Ectodermal cell (in vitro differentiated cells): ENCODE data around the gene OAT.

Source experiments
- H3K27ac ChIP-seq: 2 replicates; pipeline ENCODE4 v1.7.0; 2013; ENCODE audit warnings: mild to moderate bottlenecking, low read depth, low read length; ENCODE audit not compliant: insufficient read depth, poor library complexity, severe bottlenecking
- H3K27me3 ChIP-seq: 2 replicates; pipeline ENCODE4 v1.7.0; 2013; ENCODE audit warnings: mild to moderate bottlenecking, low read length; ENCODE audit not compliant: insufficient read depth, control insufficient read depth, poor library complexity, severe bottlenecking
- H3K36me3 ChIP-seq: one replicate; pipeline ENCODE4 v1.7.0; 2013; ENCODE audit warnings: low read length; ENCODE audit not compliant: control insufficient read depth, insufficient read depth
- H3K4me1 ChIP-seq: one replicate; pipeline ENCODE4 v1.7.0; 2013; ENCODE audit warnings: low read length; ENCODE audit not compliant: control insufficient read depth, insufficient read depth
- H3K4me3 ChIP-seq: 2 replicates; pipeline ENCODE4 v1.7.0; 2013; ENCODE audit warnings: low read depth, low read length, control low read depth; ENCODE audit not compliant: insufficient read depth
- H3K9me3 ChIP-seq: 2 replicates; pipeline ENCODE4 v1.7.0; 2013; ENCODE audit warnings: mild to moderate bottlenecking, low read length, moderate library complexity; ENCODE audit not compliant: control insufficient read depth
- WGBS, 2 experiments: methylation state at CpG; one replicate each; pipeline ENCODE4 v1.1.7; 2013; ENCODE audit warnings: missing lambda C conversion rate in 2 of 2; 5-methylcytosine and 5-hydroxymethylcytosine counted together

Gene OAT

DNA sequence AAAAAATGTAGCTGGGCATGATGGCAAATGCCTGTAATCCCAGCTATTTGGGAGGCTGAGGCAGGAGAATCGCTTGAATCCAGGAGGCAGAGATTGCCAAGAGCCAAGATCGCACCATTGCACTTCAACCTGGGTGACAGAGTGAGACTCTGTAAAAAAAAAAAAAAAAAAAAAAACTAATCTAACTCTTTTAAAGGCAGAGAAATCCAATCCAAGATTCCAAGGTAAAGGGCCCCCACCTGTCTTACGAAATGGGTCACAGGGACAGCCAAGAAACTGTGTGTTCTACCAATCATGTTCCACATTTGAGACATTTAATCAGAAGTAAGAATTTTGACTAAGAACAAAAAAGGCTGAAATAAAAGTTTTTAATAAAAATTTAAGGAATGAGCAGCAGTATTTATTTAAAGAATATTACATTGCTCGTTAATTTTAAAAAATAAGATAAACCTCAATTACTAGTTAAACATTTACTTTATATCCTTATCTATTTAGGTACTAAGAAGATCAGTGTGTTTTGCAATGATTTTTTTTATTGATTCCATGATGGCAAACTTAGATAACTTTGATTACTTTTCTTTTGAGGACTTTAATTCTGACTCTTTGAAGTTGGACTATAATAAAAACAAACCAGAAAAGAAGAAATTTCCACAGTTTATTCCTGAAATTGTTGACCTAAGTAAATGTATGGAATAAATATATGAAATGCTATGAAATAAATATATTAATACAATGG lies 6.7 kb upstream of the OAT start:
- Histone ChIP-seq H3K9me3 (no peaks in the 10 kb centered on the region), H3K4me3 (no peak overlapping the region), H3K4me1 (no peaks in the 10 kb centered on the region), H3K27ac (no peak overlapping the region), H3K36me3 (no peaks in the 10 kb centered on the region), H3K27me3 (peaks cover 17% of the 10 kb centered on the region)
- WGBS, 2 experiments: 92 to 99% methylated on average over 3 of the region's 4 CpGs

DNA sequence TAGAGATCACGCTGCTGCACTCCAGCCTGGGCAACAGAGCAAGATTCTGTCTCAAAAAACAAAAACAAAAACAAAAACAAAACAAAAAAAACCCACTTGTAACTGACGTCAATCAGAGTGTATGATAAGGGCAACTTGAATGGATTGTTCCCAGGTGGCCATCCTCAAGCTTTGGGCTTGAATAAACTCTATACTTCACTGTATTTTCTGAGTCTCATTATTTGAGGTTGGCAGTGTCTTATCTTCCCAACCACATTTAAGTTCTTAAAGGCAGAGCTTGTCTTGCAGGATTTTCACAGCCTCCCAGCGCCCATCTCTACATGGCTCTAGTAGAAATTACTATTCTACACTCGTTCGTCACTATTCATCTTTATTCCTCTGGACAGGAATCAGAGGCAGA lies 5.1 kb upstream of the OAT start:
- H3K4me3 ChIP-seq: no peak overlapping the region
- H3K27ac ChIP-seq: no peak overlapping the region
- peaks cover 32% of the 10 kb centered on the region for H3K27me3 ChIP-seq
- WGBS, 2 experiments: 94% methylated on average over 5 of the region's 5 CpGs
- no peaks in the 10 kb centered on the region for H3K36me3 ChIP-seq
- H3K9me3 ChIP-seq: no peaks in the 10 kb centered on the region
- H3K4me1 ChIP-seq: no peaks in the 10 kb centered on the region

DNA sequence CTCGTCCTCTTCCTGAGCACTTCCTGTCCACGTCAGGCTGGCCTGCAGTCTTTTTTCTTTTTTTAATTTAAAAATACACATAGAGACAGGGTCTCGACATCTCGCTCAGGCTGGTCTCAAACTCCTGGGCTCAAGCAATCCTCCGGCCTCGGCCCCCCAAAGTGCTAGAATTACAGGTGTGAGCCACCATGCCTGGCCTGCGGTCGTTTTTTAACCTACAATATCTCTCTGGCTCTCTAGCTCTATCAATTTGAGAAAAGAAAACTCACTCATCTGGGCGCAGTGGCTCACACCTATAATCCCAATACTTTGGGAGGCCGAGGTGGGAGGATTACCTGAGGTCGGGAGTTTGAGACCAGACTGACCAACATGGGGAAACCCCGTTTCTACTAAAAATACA lies 4.0 kb upstream of the OAT start:
- Histone ChIP-seq H3K4me1 (no peaks in the 10 kb centered on the region), H3K9me3 (no peaks in the 10 kb centered on the region), H3K36me3 (no peaks in the 10 kb centered on the region), H3K27ac (no peak overlapping the region), H3K27me3 (peaks cover 36% of the 10 kb centered on the region), H3K4me3 (no peak overlapping the region)
- WGBS, 2 experiments: 88 to 90% methylated on average over 12 of the region's 12 CpGs

DNA sequence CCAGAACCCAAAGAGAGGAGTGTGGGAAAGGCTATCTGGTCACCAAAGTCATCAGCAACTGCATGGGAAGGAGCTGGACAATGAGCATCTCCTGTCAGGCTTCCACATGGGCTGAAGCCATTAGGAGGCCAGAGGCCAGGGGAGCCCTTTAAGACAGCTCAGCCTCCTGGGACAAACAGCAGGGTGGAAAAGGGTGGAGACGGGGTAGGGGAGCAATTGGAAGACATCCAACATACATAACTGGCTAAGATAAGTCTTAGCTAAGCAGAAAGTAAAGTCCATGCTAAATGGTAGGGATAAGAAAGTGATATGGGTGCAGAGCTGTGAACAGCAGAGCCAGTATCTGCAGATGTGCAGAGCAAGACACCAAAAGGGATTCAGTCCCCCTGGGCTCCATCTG lies 1.5 kb upstream of the OAT start:
- no peaks in the 10 kb centered on the region for H3K4me1 ChIP-seq
- H3K27ac ChIP-seq: no peak overlapping the region
- WGBS, 2 experiments: 70 to 80% methylated on average over 1 of the region's 1 CpG
- H3K27me3 ChIP-seq: peaks cover 42% of the 10 kb centered on the region
- no peaks in the 10 kb centered on the region for H3K9me3 ChIP-seq
- no peak overlapping the region for H3K4me3 ChIP-seq
- H3K36me3 ChIP-seq: no peaks in the 10 kb centered on the region

DNA sequence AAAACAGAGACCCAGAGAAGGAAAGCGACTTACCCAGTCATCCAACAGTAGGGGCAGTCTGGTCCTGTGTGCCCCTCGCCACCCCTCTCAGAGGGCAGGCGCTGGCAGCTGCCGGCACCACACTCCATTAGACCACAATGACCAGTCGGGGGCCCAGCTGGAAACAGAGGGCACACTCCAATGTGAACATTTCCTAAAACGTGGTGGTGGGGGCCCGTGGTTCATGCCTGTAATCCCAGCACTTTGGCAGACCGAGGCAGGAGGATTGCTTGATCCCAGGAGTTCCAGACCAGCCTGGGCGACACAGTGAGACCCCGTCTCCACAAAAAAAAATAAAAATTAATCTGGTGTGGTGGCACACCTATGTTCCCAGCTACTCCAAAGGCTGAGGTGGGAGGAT lies 912 bp upstream of the OAT start:
- WGBS, 2 experiments: 90 to 92% methylated on average over 10 of the region's 10 CpGs
- peaks cover 42% of the 10 kb centered on the region for H3K27me3 ChIP-seq
- H3K4me3 ChIP-seq: no peak overlapping the region
- no peaks in the 10 kb centered on the region for H3K4me1 ChIP-seq
- no peak overlapping the region for H3K27ac ChIP-seq
- no peaks in the 10 kb centered on the region for H3K36me3 ChIP-seq
- H3K9me3 ChIP-seq: no peaks in the 10 kb centered on the region

DNA sequence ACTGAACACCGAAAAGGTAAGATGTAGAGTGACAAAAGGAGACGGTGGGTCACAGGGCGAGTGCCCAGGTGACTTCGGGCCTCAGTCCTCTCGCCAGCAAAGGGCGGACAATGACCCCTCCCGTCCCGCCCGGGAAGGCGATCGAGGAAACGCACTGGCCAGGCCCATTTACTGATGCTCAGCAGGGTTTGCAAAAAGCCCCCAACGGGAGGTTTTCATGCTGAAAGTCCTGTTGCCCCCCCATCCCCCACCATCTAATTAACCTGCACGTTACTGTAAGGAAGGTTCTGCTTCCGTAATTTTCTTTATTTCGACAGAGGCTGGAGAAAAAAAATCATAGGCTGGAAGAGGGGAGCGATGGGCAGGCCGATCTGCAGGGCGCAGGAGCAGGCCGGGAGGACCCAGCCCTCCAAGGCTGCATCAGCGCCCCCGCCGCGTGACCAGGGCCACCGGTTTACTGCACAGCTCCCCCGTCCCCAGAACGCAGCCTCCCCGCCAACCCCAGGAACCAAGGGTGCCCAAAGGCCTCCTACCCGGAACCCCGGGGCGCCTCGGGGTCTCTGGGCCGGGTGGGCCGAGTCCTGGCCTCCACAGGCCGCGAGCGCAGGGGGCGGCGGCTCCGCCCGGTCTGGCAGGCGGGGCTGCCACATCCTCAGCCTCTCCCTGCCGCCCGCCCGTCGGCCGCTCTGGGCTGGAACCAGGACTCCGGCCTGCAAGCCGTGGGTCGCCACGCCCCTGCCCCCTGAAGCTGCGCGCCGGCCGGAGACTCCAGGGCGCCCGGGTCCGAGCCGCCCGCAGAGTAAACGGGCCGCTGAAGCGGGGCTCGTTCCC lies 613 bp downstream of the OAT start:
- H3K27ac ChIP-seq: no peak overlapping the region
- no peaks in the 10 kb centered on the region for H3K9me3 ChIP-seq
- 1 to 2% methylated on average over 64 of the region's 64 CpGs for WGBS, 2 experiments
- H3K4me1 ChIP-seq: no peaks in the 10 kb centered on the region
- H3K36me3 ChIP-seq: no peaks in the 10 kb centered on the region
- H3K4me3 ChIP-seq: peak overlapping the region; percentile 51
- H3K27me3 ChIP-seq: peaks cover 42% of the 10 kb centered on the region

DNA sequence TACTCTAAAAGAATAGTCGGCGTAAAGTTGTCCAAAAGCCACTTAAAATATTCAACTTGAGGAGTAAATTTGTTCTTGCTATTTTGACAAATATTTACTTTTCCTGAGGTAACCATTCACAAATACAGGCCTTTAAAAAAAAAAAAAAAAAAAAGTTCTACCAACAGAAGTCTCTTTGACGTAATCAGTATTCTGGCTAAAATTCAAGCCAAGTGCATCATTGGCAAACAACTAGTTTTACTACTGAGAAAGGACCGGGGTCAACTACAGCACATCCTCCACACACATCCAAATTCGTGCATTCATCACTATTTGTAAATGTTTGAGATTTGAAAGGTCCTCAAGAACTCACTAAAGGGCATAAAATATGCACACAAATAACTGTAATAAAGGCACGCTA lies 2.0 kb downstream of the OAT start:
- no peaks in the 10 kb centered on the region for H3K36me3 ChIP-seq
- H3K4me1 ChIP-seq: no peaks in the 10 kb centered on the region
- no peak overlapping the region for H3K4me3 ChIP-seq
- H3K27ac ChIP-seq: no peak overlapping the region
- 86 to 94% methylated on average over 5 to 6 of the region's 6 CpGs for WGBS, 2 experiments
- H3K9me3 ChIP-seq: no peaks in the 10 kb centered on the region
- peaks cover 36% of the 10 kb centered on the region for H3K27me3 ChIP-seq

DNA sequence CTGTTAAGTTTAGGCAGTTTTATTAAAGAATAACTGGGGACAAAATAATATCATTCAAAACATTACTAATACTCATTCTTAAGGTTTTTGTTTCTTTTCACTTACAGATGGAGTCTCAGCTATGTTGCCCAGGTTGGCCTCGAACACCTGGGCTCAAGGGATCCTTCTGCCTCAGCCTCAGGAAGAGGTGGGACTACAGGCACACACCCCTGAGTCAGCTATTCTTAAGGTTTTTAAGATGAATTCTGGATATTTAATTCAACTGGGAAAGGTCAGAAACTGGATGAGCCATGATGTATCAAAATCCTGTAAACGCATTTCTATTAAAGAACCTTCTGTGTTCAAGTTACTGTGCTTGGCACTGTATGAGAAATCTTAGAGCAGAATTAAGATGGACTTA lies 3.5 kb downstream of the OAT start:
- WGBS, 2 experiments: 89 to 96% methylated on average over 2 of the region's 2 CpGs
- Histone ChIP-seq H3K4me1 (no peaks in the 10 kb centered on the region), H3K4me3 (no peak overlapping the region), H3K27me3 (peaks cover 23% of the 10 kb centered on the region), H3K27ac (no peak overlapping the region), H3K36me3 (no peaks in the 10 kb centered on the region), H3K9me3 (no peaks in the 10 kb centered on the region)

DNA sequence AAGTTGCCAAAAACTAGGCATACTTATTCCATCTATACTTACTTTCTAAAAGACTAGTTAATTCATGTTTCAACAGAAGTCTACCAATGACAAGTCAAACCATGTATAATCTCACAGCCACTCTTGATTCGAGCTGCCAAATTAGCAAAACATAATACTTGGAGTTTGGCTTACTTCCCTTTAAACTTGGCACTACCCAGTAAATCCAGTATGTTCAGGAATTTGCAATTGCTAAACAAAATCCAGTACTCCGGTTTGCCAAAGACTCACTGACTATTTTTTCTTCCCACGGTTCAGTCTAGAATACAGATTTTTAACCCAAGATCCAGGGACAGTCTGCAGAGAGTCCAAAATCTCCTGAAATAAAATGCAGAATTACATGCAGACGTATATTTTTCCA lies 4.6 kb downstream of the OAT start:
- Histone ChIP-seq H3K36me3 (no peaks in the 10 kb centered on the region), H3K9me3 (no peaks in the 10 kb centered on the region), H3K4me3 (no peak overlapping the region), H3K27ac (no peak overlapping the region), H3K27me3 (peaks cover 11% of the 10 kb centered on the region), H3K4me1 (no peaks in the 10 kb centered on the region)
- WGBS, 2 experiments: 91 to 92% methylated on average over 4 of the region's 4 CpGs

DNA sequence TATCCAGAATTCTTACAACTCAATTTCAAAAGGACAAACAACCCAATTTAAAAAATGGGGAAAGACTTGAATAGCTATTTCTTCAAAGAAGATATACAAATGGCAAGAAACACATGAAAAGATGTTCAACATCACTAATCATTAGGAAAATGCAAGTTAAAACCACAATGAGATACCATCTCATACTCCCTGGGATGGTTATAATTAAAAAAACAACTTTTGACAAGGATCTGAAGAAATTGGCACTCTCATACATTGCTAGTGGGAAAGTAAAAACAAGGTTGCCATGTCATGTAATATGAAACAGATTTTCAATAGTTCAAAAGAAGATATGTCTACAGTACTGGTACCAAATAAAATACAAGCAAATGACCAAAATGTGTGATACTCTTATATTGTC lies 9.0 kb downstream of the OAT start:
- no peak overlapping the region for H3K27ac ChIP-seq
- no peaks in the 10 kb centered on the region for H3K4me1 ChIP-seq
- no peak overlapping the region for H3K4me3 ChIP-seq
- H3K36me3 ChIP-seq: peaks cover 5% of the 10 kb centered on the region
- no peaks in the 10 kb centered on the region for H3K9me3 ChIP-seq
- H3K27me3 ChIP-seq: no peaks in the 10 kb centered on the region
